SK-N-SH treated with all-trans-retinoic acid at 6 μM for 48 hours (cell line): ENCODE data around the gene TSPAN15.

ENCODE experiments used
- ATAC-seq: fragments of 200-7000 bp; cut with Tn5 transposase; 3 replicates; pipeline ENCODE4 v1.9.1; 2020; ENCODE audit warnings: mild to moderate bottlenecking, moderate library complexity
- ARNTL ChIP-seq: fragments of 450-650 bp; formaldehyde crosslinking; IDR thresholded peaks from 2 replicates; pipeline ENCODE4 v1.5.0; 2020; ENCODE audit warnings: low read depth, mild to moderate bottlenecking, moderate library complexity, borderline replicate concordance
- CSDC2 ChIP-seq: fragments of 250-450 bp; sonication (Bioruptor Pico); IDR thresholded peaks from 2 replicates; pipeline ENCODE4 v1.5.0; 2020; ENCODE audit warnings: mild to moderate bottlenecking, moderate library complexity
- ESRRG ChIP-seq: fragments of 250-450 bp; sonication (Bioruptor Pico); IDR thresholded peaks from 2 replicates; pipeline ENCODE4 v1.6.1; 2021; ENCODE audit warnings: mild to moderate bottlenecking
- GLIS3 ChIP-seq: fragments of 250-450 bp; sonication (Bioruptor Pico); IDR thresholded peaks from 2 replicates; pipeline ENCODE4 v1.5.0; 2020; ENCODE audit warnings: mild to moderate bottlenecking, moderate library complexity
- ISL1 ChIP-seq: fragments of 250-450 bp; sonication (Bioruptor Pico); IDR thresholded peaks from 2 replicates; pipeline ENCODE4 v2.1.2; 2022; ENCODE audit warnings: mild to moderate bottlenecking, moderate library complexity
- OSR1 ChIP-seq: fragments of 250-450 bp; sonication (Bioruptor Pico); IDR thresholded peaks from 2 replicates; pipeline ENCODE4 v1.8.0; 2022; ENCODE audit warnings: moderate library complexity, mild to moderate bottlenecking, inconsistent platforms
- SNAI2 ChIP-seq: fragments of 250-450 bp; sonication (Bioruptor Pico); IDR thresholded peaks from 2 replicates; pipeline ENCODE4 v1.5.0; 2020; ENCODE audit warnings: mild to moderate bottlenecking, moderate library complexity
- TCF4 ChIP-seq: fragments of 250-450 bp; sonication (Bioruptor Pico); IDR thresholded peaks from 2 replicates; pipeline ENCODE4 v1.8.0; 2021; ENCODE audit warnings: mild to moderate bottlenecking, moderate library complexity, borderline replicate concordance
- TOX ChIP-seq: fragments of 250-450 bp; sonication (Bioruptor Pico); IDR thresholded peaks from 2 replicates; pipeline ENCODE4 v1.8.0; 2021; ENCODE audit warnings: mild to moderate bottlenecking, moderate library complexity, borderline replicate concordance
- ZC3H10 ChIP-seq: fragments of 250-450 bp; sonication (Bioruptor Pico); IDR thresholded peaks from 2 replicates; pipeline ENCODE4 v1.5.1; 2021; ENCODE audit warnings: mild to moderate bottlenecking, moderate library complexity
- ZFP3 ChIP-seq: fragments of 250-450 bp; sonication (Bioruptor Pico); IDR thresholded peaks from 2 replicates; pipeline ENCODE4 v1.5.0; 2020; ENCODE audit warnings: mild to moderate bottlenecking, moderate library complexity
- ZFP30 ChIP-seq: fragments of 450-650 bp; formaldehyde crosslinking; IDR thresholded peaks from 2 replicates; pipeline ENCODE4 v1.5.0; 2022; ENCODE audit warnings: mild to moderate bottlenecking, moderate library complexity
- ZNF565 ChIP-seq: fragments of 450-650 bp; formaldehyde crosslinking; conservative IDR thresholded peaks from 2 replicates; pipeline ENCODE4 v1.5.0; 2020; ENCODE audit warnings: low read depth, mild to moderate bottlenecking, moderate library complexity
- ZNF70 ChIP-seq: fragments of 450-650 bp; formaldehyde crosslinking; IDR thresholded peaks from 2 replicates; pipeline ENCODE4 v1.5.0; 2020; ENCODE audit warnings: mild to moderate bottlenecking, moderate library complexity
- TF ChIP-seq, protein P1 (sequence below): fragments of 250-450 bp; sonication (Bioruptor Pico); IDR thresholded peaks from 2 replicates; pipeline ENCODE4 v1.8.0; 2021; ENCODE audit warnings: low read depth, mild to moderate bottlenecking, moderate library complexity, borderline replicate concordance
- TF ChIP-seq, protein P2 (sequence below): fragments of 250-450 bp; sonication (Bioruptor Pico); IDR thresholded peaks from 2 replicates; pipeline ENCODE4 v1.5.1; 2020; ENCODE audit warnings: low read depth, mild to moderate bottlenecking, moderate library complexity
- TF ChIP-seq, protein P3 (sequence below): fragments of 250-450 bp; sonication (Bioruptor Pico); IDR thresholded peaks from 2 replicates; pipeline ENCODE4 v1.5.1; 2021; ENCODE audit warnings: mild to moderate bottlenecking, moderate library complexity
- TF ChIP-seq, protein P4 (sequence below): fragments of 250-450 bp; sonication (Bioruptor Pico); IDR thresholded peaks from 2 replicates; pipeline ENCODE4 v1.5.0; 2020; ENCODE audit warnings: mild to moderate bottlenecking, moderate library complexity
- TF ChIP-seq, protein P5 (sequence below): fragments of 250-450 bp; sonication (Bioruptor Pico); IDR thresholded peaks from 2 replicates; pipeline ENCODE4 v1.8.0; 2020; ENCODE audit warnings: mild to moderate bottlenecking, moderate library complexity, borderline replicate concordance

The TSPAN15 gene

DNA sequence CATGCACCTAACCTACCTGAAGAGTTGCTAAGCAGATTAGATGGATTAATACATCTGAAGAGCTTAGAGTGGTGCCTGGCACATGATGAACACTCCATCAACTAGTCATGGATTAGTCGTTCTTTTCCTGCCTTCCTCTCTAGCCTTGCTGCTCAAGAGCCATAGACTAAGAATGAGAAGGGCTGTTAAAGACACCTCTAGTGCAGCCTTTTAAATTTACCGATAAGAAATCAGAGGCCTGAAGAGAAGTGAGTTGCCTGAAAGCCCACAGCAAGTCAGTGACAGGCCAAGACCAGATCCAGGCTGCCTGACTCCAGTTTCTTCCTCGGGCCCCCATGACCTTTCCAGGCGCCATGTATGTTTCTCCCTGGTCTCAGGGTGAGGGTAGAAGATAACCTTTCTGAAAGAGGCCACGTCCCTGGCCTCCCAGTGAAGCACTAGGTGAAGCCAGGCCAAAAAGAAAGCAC, 6.5 kb downstream of the TSPAN15 start (continued):
- no peak for TF ChIP-seq ISL1 (CRISPR knock-in tag)

DNA sequence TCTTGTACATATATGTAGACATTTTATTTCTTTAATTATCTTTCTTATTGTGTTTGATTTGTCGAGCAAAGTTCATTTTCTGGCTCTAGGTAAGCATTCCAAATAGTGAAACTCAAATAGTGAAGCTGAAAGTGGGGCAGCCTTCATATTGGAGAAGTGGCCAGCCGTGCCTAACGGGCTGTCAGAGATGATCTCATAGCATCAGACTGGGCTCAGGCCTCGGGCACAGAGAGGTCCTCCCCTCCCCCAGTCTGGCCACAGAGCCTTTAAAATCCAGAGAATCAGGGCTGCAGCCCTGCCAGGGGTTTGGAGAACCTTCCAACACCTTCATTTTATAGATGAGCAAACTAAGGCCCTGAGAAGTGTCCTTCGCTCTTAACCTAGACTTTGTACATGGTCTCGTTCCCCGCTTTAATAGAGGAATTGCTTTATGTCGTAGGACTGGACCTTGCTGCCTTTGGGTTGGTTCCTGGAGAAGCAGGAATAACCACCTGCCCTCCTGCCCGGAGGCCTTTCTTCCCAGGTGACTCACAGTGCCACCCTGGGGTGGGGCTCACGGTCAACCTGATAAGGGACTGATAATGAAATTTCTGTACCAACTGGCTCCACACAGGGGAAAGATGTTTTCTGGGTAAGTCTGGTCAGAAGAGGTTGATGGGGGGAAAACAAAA, 7.3 kb downstream of the TSPAN15 start:
- no peak for ATAC-seq
- TF ChIP-seq ZC3H10 (CRISPR knock-in tag) (no peak), TOX (CRISPR knock-in tag) (no peak), TCF4 (CRISPR knock-in tag) (no peak), ESRRG (CRISPR knock-in tag) (no peak), ARNTL (CRISPR knock-in tag) (no peak), CSDC2 (CRISPR knock-in tag) (no peak), ZFP30 (CRISPR knock-in tag) (no peak), SNAI2 (no peak), OSR1 (no peak), GLIS3 (CRISPR knock-in tag) (no peak), ISL1 (CRISPR knock-in tag) (no peak), ZFP3 (CRISPR knock-in tag) (no peak)
- TF ChIP-seq, protein P1, sequence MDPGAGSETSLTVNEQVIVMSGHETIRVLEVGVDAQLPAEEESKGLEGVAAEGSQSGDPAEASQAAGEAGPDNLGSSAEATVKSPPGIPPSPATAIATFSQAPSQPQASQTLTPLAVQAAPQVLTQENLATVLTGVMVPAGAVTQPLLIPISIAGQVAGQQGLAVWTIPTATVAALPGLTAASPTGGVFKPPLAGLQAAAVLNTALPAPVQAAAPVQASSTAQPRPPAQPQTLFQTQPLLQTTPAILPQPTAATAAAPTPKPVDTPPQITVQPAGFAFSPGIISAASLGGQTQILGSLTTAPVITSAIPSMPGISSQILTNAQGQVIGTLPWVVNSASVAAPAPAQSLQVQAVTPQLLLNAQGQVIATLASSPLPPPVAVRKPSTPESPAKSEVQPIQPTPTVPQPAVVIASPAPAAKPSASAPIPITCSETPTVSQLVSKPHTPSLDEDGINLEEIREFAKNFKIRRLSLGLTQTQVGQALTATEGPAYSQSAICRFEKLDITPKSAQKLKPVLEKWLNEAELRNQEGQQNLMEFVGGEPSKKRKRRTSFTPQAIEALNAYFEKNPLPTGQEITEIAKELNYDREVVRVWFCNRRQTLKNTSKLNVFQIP (CRISPR knock-in tag): no peak
- TF ChIP-seq, protein P2, sequence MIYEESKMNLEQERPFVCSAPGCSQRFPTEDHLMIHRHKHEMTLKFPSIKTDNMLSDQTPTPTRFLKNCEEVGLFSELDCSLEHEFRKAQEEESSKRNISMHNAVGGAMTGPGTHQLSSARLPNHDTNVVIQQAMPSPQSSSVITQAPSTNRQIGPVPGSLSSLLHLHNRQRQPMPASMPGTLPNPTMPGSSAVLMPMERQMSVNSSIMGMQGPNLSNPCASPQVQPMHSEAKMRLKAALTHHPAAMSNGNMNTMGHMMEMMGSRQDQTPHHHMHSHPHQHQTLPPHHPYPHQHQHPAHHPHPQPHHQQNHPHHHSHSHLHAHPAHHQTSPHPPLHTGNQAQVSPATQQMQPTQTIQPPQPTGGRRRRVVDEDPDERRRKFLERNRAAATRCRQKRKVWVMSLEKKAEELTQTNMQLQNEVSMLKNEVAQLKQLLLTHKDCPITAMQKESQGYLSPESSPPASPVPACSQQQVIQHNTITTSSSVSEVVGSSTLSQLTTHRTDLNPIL (CRISPR knock-in tag): no peak
- TF ChIP-seq, protein P3, sequence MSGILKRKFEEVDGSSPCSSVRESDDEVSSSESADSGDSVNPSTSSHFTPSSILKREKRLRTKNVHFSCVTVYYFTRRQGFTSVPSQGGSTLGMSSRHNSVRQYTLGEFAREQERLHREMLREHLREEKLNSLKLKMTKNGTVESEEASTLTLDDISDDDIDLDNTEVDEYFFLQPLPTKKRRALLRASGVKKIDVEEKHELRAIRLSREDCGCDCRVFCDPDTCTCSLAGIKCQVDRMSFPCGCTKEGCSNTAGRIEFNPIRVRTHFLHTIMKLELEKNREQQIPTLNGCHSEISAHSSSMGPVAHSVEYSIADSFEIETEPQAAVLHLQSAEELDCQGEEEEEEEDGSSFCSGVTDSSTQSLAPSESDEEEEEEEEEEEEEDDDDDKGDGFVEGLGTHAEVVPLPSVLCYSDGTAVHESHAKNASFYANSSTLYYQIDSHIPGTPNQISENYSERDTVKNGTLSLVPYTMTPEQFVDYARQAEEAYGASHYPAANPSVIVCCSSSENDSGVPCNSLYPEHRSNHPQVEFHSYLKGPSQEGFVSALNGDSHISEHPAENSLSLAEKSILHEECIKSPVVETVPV: no peak
- TF ChIP-seq, protein P4, sequence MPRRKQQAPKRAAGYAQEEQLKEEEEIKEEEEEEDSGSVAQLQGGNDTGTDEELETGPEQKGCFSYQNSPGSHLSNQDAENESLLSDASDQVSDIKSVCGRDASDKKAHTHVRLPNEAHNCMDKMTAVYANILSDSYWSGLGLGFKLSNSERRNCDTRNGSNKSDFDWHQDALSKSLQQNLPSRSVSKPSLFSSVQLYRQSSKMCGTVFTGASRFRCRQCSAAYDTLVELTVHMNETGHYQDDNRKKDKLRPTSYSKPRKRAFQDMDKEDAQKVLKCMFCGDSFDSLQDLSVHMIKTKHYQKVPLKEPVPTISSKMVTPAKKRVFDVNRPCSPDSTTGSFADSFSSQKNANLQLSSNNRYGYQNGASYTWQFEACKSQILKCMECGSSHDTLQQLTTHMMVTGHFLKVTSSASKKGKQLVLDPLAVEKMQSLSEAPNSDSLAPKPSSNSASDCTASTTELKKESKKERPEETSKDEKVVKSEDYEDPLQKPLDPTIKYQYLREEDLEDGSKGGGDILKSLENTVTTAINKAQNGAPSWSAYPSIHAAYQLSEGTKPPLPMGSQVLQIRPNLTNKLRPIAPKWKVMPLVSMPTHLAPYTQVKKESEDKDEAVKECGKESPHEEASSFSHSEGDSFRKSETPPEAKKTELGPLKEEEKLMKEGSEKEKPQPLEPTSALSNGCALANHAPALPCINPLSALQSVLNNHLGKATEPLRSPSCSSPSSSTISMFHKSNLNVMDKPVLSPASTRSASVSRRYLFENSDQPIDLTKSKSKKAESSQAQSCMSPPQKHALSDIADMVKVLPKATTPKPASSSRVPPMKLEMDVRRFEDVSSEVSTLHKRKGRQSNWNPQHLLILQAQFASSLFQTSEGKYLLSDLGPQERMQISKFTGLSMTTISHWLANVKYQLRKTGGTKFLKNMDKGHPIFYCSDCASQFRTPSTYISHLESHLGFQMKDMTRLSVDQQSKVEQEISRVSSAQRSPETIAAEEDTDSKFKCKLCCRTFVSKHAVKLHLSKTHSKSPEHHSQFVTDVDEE (CRISPR knock-in tag): no peak
- TF ChIP-seq, protein P5, sequence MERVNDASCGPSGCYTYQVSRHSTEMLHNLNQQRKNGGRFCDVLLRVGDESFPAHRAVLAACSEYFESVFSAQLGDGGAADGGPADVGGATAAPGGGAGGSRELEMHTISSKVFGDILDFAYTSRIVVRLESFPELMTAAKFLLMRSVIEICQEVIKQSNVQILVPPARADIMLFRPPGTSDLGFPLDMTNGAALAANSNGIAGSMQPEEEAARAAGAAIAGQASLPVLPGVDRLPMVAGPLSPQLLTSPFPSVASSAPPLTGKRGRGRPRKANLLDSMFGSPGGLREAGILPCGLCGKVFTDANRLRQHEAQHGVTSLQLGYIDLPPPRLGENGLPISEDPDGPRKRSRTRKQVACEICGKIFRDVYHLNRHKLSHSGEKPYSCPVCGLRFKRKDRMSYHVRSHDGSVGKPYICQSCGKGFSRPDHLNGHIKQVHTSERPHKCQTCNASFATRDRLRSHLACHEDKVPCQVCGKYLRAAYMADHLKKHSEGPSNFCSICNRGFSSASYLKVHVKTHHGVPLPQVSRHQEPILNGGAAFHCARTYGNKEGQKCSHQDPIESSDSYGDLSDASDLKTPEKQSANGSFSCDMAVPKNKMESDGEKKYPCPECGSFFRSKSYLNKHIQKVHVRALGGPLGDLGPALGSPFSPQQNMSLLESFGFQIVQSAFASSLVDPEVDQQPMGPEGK: no peak

DNA sequence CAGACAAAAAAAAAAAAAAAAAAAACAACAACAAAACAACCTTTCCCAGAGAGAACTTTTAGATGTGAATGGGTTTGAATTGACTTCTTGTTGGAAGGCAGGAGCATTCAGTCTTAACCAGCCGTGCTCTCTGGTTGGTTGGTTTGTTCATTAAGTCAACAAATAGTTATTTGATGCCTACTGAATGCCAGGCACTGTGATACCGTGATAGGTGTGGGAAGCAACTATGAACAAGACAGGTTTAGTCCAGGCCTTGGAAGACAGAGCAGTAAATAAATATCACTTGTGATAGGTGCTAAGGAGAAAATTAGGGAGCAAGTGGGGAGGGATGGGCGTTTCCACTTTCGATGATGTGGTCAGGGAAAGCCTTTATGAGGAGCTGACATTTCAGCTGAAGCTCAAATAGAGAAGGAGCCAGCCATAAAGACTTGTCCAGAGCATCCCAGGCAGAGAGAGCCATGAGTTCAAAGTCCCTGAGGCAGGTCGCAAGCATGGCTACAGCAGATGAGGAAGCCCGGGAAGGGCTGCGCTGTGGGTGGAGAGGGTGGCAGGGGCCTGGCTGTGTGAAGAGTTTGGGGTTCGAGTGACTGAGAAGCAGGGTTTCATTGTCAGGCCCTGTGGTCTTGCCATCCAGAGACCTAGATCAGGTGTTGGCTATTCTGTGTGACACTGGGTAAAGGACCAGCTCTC, 8.0 kb downstream of the TSPAN15 start:
- ATAC-seq: no peak
- TF ChIP-seq, protein P3: no peak
- TF ChIP-seq, protein P4 (CRISPR knock-in tag): no peak
- TF ChIP-seq GLIS3 (CRISPR knock-in tag) (no peak), TOX (CRISPR knock-in tag) (no peak), ZNF565 (CRISPR knock-in tag) (no peak), CSDC2 (CRISPR knock-in tag) (no peak), OSR1 (no peak), ZC3H10 (CRISPR knock-in tag) (no peak), ISL1 (CRISPR knock-in tag) (no peak), SNAI2 (no peak), TCF4 (CRISPR knock-in tag) (no peak), ESRRG (CRISPR knock-in tag) (no peak), ZFP3 (CRISPR knock-in tag) (no peak), ZNF70 (CRISPR knock-in tag) (no peak)
- TF ChIP-seq, protein P2 (CRISPR knock-in tag): no peak
